ENCODE measurements around the gene TPPP2.

The TPPP2 gene

GRCh38 chr14:21023174-21023573 lies 6.8 kb upstream of the TPPP2 start:
- no peak overlapping the region for H3K4me3 ChIP-seq (ENCODE audit: low read depth in 1 of 2, low read length in 1 of 2)
- peaks cover 7 to 16% of the 10 kb centered on the region in 2 experiments for H3K4me1 ChIP-seq (ENCODE audit: control insufficient read depth in 1 of 2, insufficient read depth in 1 of 2, low read depth in 1 of 2, low read length in 1 of 2)
- no peak for TF ChIP-seq CTCF (IDR thresholded peaks at IDR 0.05)
- no peaks in the 10 kb centered on the region for H3K36me3 ChIP-seq
- no peaks in the 10 kb centered on the region for H3K9me3 ChIP-seq
- no peak overlapping the region for H3K27ac ChIP-seq
- H3K27me3 ChIP-seq, result peaks cover 79% of the 10 kb centered on the region

- H3K36me3 ChIP-seq, result no peaks in the 10 kb centered on the region
- H3K27me3 ChIP-seq, result peaks cover 79% of the 10 kb centered on the region
- no peaks in the 10 kb centered on the region for H3K9me3 ChIP-seq
- peak overlapping the region in 1 of 2 experiments; percentile 50 for H3K4me3 ChIP-seq (ENCODE audit: low read depth in 1 of 2, low read length in 1 of 2)
- peaks cover 7 to 16% of the 10 kb centered on the region in 2 experiments for H3K4me1 ChIP-seq (ENCODE audit: control insufficient read depth in 1 of 2, insufficient read depth in 1 of 2, low read depth in 1 of 2, low read length in 1 of 2)
- H3K27ac ChIP-seq, result no peak overlapping the region
- no peak for TF ChIP-seq CTCF (IDR thresholded peaks at IDR 0.05)
These were observed 6.0 kb upstream of the TPPP2 start for GRCh38 chr14:21023817-21024584.

GRCh38 chr14:21024585-21025370 lies 5.2 kb upstream of the TPPP2 start, which contains the start of gene NDRG2:
NDRG2 (minus strand) TSS chr14:21025061; CDS start chr14:21023315, 1,746 bp downstream.
- Histone ChIP-seq H3K4me1 (ENCODE audit: control insufficient read depth in 1 of 2, insufficient read depth in 1 of 2, low read depth in 1 of 2, low read length in 1 of 2) (peaks cover 7 to 16% of the 10 kb centered on the region in 2 experiments), H3K36me3 (no peaks in the 10 kb centered on the region), H3K27ac (no peak within 1 kb of the TSS), H3K4me3 (ENCODE audit: low read depth in 1 of 2, low read length in 1 of 2) (peak within 1 kb of the TSS in 1 of 2 experiments; percentile 50), H3K27me3 (peaks cover 74% of the 10 kb centered on the region), H3K9me3 (no peaks in the 10 kb centered on the region)
- no peak for TF ChIP-seq CTCF (IDR thresholded peaks at IDR 0.05)

GRCh38 chr14:21025371-21026273 lies 4.4 kb upstream of the TPPP2 start:
- H3K4me1 ChIP-seq (ENCODE audit: control insufficient read depth in 1 of 2, insufficient read depth in 1 of 2, low read depth in 1 of 2, low read length in 1 of 2), result peaks cover 7 to 16% of the 10 kb centered on the region in 2 experiments
- no peak for TF ChIP-seq CTCF (IDR thresholded peaks at IDR 0.05)

More at GRCh38 chr14:21025371-21026273, 4.4 kb upstream of the TPPP2 start:
- Histone ChIP-seq H3K9me3 (no peaks in the 10 kb centered on the region), H3K36me3 (no peaks in the 10 kb centered on the region), H3K27ac (no peak overlapping the region), H3K4me3 (ENCODE audit: low read depth in 1 of 2, low read length in 1 of 2) (peak overlapping the region in 1 of 2 experiments; percentile 50), H3K27me3 (peaks cover 72% of the 10 kb centered on the region)

Data from neutrophil (primary cell).